Measurements from ENCODE around the gene CAVIN3.

GRCh38 chr11:6362873-6363678 is 42.8 kb upstream of the CAVIN3 start:
- TF ChIP-seq POLR2A (IDR thresholded peaks at IDR 0.05) (no peak), CTCF (IDR thresholded peaks at IDR 0.05) (peak; percentile 60 to 87 (median 80)), POLR2AphosphoS5 (IDR thresholded peaks at IDR 0.05) (no peak)
